ENCODE results near the gene MTOR. TPM values are rescaled to one million over a fixed set of nuclear protein-coding genes. Genes with fewer than 3 reads are reported as not detected.

The MTOR gene
- total and polyA plus RNA-seq, 10 of the 15 experiments (the other 5 are each of a cell fraction or from before 2014, with no cell fraction given): 6.6 to 41.8 (median 29.8) TPM

GRCh38 chr1:11299225-11299574 lies 36.8 kb upstream of the MTOR start:
- ChIA-PET POLR2A (no interaction called here), RAD21 (ENCODE audit: unreplicated experiment) (no interaction called here), SMC1A (ENCODE audit: uncharacterized antibody, unreplicated experiment) (no interaction called here), CTCF (no interaction called here)
- no peaks in the 10 kb centered on the region for H3K27me3 ChIP-seq (replicated peaks in 1 of 2; ENCODE audit: control insufficient read depth in 2 of 2, insufficient read depth in 2 of 2, low read length in 1 of 2)
- no peak overlapping the region for H3K4me2 ChIP-seq (ENCODE audit: control insufficient read depth, insufficient read depth)
- no peaks in the 10 kb centered on the region for H4K20me1 ChIP-seq (ENCODE audit: control insufficient read depth, insufficient read depth)
- H3K27ac ChIP-seq (ENCODE audit: control insufficient read depth, insufficient read depth): no peak overlapping the region
- intact Hi-C loops (cut with micrococcal nuclease; ENCODE audit: unreplicated experiment): no loop called here
- H3K9ac ChIP-seq (ENCODE audit: control insufficient read depth, insufficient read depth, low read length): no peak overlapping the region
- TF ChIP-seq NFYB (IDR thresholded peaks at IDR 0.05; ENCODE audit: insufficient read depth, low read depth, low read length) (no peak), IRF4 (IDR thresholded peaks at IDR 0.05; ENCODE audit: low read depth, low read length) (no peak), SREBF2 (IDR thresholded peaks at IDR 0.05; ENCODE audit: low read length) (no peak), NFIC (IDR thresholded peaks at IDR 0.05; ENCODE audit: low read depth, low read length) (no peak), SRF (IDR thresholded peaks at IDR 0.05; ENCODE audit: low read depth in 2 of 2, low read length in 2 of 2) (no peak), ZBTB40 (IDR thresholded peaks at IDR 0.05; ENCODE audit: borderline replicate concordance) (no peak), IRF5 (IDR thresholded peaks at IDR 0.05; ENCODE audit: borderline replicate concordance) (no peak), RAD21 (IDR thresholded peaks at IDR 0.05; ENCODE audit: insufficient read depth, low read depth, low read length) (no peak), BMI1 (IDR thresholded peaks at IDR 0.05; ENCODE audit: borderline replicate concordance) (no peak), ZBTB11 (CRISPR knock-in tag; IDR thresholded peaks at IDR 0.05) (no peak), NRF1 (conservative IDR thresholded peaks at IDR 0.05; ENCODE audit: low read depth, low read length) (no peak)
- no peak overlapping the region for H3K4me3 ChIP-seq
- in situ Hi-C loops (cut with MboI): no loop called here
- 88% methylated on average over 10 of the region's 10 CpGs for WGBS (ENCODE audit: insufficient coverage, insufficient replicate concordance, low lambda C conversion rate, missing lambda C conversion rate)
- H3K4me1 ChIP-seq (ENCODE audit: control insufficient read depth, insufficient read depth, low read length): no peaks in the 10 kb centered on the region
- peaks cover 0 to 6% of the 10 kb centered on the region in 2 experiments; a peak in 2 of 4 replicates for H3K36me3 ChIP-seq (ENCODE audit: control insufficient read depth in 2 of 2, insufficient read depth in 2 of 2, low read length in 1 of 2)
- no peak overlapping the region for H2AFZ ChIP-seq (ENCODE audit: control insufficient read depth, low read depth, low read length)
- no peaks in the 10 kb centered on the region for H3K9me3 ChIP-seq (replicated peaks; ENCODE audit: control insufficient read depth, insufficient read depth, low read length)
- DNase-seq (ENCODE audit: low read depth, low spot score): no peak
- no peak for ATAC-seq
- no peaks in the 10 kb centered on the region for H3K79me2 ChIP-seq (ENCODE audit: control insufficient read depth, insufficient read depth, low read length)
- FAIRE-seq: no peak
- BruUV-seq (replicated peaks): no TSS peak
